Measurements from ENCODE around the gene GMPR. TPM values are rescaled to one million over a fixed set of nuclear protein-coding genes. Genes with fewer than 3 reads are reported as not detected.
"Not testable (repeated sequence)": the region's sequence is repeated elsewhere in the genome, so short reads cannot be mapped to it uniquely, and the experiment has no call there.

Gene GMPR
- total RNA-seq, 1 donor from 2014 or later = 35.2 TPM

GRCh38 chr6:16244869-16245451 is 6.6 kb downstream of the GMPR start:
- DNase-seq (ENCODE audit: low spot score) = no peak

DNA sequence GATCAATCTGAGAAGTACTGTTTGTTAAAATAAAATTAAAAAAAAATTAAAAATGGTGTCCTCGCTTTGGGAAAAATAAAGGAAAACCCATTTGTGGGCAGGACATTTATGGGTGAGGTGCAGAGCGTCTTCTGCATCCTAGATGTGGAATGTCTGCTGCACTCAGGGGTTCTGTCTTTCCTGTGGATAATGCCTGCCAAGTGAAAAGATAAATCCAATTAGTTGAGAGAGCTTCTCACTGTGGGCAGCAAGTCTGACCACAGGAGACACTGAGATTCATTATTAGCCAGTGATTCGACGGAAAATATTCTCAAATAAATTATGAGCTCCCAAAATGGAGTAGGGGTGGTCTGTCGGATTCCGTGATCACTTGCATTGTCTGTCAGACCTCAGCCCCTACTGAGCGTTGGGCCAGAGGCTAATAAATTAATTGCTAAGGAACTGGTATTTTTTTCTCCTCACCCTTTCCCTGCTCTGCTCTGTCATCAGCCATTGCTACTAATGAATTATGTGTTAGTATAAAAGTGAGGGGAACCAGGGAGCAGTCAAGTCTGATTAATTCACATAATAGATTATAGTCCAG is 10.0 kb downstream of the GMPR start:
- no peak for DNase-seq (ENCODE audit: low spot score)

DNA sequence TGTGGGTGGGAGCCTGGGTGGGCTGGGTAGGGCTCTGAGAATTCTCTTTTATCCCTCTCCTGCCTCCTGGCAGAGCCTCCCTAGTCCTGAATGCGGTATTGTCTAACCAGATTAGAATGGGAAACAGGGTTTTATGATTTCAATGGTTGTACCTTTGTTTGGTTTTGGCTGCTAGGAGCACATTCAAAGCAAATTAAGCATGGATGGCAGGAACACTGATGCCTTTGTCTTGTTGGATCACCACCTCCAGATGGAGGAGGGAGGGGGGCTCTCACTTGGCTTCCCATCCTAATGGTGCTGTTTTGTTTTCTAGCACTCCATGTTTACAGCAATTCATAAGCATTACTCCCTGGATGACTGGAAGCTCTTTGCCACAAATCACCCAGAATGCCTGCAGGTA is 11.6 kb downstream of the GMPR start:
- DNase-seq (ENCODE audit: low spot score) = no peak

DNA sequence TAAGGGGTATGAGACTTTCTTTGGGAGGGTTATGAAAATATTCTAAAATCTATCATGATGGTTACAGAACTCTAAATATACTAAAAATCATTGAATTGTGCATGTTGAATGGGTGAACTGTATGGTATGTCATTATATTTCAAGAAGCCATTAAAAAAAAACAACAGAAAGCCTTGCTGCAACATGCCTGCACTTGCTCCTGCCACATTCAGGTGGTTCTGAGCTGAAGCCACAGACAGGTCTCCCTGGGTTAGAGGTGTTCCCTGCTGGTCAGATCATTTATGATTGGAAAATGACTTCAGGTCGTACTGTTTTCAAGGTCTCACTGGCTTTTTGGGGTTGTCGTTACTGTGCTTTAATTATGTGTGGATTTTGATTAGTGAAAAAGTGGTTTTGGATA is 13.3 kb downstream of the GMPR start:
- no peak for DNase-seq (ENCODE audit: low spot score)

- no peak for DNase-seq (ENCODE audit: low spot score)
These were observed 14.4 kb downstream of the GMPR start for GRCh38 chr6:16252686-16253299.

GRCh38 chr6:16253399-16254144 is 15.2 kb downstream of the GMPR start:
- no peak for DNase-seq (ENCODE audit: low spot score)

- DNase-seq (ENCODE audit: low spot score) = no peak
These were observed 16.1 kb downstream of the GMPR start for GRCh38 chr6:16254535-16254934.

DNA sequence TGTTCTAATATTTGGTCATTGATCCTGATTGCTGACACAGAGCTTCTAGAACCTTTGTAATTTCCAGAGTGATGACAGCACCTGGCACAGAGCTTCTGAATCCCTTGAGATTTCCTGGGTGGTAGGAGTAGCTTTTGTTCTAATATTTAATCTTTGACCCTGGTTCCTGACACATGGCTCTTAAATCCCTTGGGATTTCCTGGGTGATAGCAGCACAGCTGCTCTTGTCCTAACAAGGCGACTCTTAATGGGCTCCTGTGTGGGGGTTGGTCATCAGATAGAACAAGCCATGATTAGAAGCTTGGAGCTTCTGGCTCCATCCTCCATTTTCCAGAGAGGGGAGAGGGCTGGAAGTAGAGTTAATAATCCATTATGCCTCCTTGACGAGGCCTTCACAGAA is 18.4 kb downstream of the GMPR start:
- no peak for DNase-seq (ENCODE audit: low spot score)

DNA sequence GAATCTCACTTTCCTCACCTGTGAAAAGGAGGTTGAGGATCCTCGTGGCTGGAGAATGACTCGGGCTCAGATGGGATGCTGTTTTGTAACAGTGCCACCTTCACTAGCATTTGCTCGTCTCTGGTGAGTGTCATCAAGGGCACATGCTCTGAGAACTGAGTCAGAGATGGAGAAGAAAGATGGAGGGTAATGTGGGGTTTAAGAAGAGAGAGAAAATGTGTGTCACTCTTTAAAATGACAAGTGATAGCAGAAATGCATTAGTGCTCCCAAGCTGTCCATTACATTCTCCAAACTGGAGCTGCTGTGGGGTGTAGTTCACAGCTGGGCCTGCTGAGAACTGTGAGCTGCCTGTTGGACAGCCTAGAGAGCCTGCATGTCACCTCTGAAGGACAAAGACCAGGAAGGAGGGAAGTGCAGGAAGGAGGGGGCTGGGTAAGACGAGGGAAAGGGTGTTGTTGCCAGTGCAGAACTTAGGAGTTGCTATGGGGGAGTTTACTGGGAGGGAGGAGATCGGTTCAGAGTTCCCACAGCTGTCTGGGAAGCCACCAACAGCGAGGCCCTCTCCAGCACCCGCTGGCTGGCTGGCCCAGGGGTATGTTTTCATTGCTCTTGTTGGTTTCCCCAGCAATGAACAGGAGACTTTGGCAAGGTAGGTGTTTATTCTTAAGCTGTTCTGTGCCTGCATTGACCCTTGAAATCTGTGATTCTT is 19.8 kb downstream of the GMPR start:
- DNase-seq (ENCODE audit: low spot score) = no peak

DNA sequence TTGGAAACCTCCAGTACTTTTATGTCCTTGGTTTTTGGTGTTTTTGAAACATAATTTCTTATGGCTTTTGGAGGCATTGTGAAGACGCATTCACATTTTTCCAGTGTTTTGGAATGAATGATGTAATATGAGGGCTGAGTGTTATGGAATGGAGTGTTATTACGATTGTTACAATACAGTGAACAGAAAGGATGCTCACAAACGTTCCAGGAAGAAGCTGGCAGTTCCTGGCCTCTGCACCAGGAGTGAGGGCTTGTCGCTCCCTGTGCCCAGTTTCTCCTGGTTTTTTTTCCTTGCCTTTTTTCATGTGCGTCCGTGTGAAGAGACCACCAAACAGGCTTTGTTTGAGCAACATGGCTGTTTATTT is 20.3 kb downstream of the GMPR start:
- DNase-seq (ENCODE audit: low spot score) = no peak

DNA sequence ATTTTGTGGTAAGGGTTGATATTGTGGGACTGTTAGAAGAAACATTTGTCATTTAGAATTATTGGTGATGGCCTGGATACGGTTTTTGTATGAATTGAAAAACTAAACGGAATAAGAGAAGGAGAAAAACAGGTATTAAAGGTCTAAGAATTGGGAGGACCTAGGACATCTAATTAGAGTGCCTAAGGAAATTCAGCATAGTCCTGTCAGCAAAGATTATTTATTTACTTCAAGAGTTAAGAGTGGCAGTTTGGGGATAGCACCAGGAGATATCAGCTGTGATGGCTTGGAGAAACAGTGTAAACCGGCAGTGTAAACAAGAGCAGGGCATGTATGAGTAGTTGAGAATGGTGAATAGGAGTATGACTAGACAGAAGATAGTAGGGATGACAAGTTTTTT is 21.2 kb downstream of the GMPR start:
- DNase-seq (ENCODE audit: low spot score) = not testable (repeated sequence)

DNA sequence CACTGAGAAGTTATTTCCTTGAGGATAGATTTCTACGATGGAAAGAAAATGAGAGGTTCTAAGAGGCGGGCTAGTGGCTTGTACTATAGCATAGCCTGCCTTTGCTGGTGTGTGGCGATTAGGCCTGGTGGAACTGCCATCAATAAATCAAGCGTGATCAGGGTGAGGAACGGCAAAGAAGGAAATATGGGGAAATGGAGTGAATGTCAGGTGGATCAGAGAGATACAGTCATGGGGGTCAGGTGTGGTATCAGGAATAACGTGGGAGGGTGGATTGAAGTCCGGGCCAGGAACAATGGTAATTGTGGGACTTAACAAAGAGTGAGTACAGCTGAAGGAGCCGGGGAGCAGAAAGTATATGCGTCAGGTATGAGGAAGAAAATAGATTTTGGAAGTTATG is 22.2 kb downstream of the GMPR start:
- not testable (repeated sequence) for DNase-seq (ENCODE audit: low spot score)

DNA sequence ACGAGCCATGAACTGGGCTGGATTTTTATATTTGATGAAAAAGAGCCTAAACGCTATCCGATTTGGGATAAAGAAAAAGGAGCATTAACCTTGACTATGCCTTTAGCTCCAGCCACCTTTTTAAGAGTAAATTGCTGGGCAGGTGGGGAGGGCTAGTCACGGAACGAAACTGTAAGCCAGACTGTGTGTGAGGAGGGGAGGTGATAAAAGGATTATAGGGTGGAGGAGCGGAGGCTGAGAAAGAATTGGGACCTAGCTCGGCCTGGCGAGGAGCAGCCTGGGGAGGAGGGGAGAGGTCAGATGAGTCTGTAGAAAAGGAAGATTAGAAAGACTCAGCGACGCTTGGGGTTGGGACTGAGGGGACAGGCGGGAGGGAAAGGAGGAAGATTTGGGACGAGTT is 24.4 kb downstream of the GMPR start:
- DNase-seq (ENCODE audit: low spot score) = not testable (repeated sequence)

GRCh38 chr6:16263464-16264099 is 25.2 kb downstream of the GMPR start:
- DNase-seq (ENCODE audit: low spot score) = not testable (repeated sequence)

DNA sequence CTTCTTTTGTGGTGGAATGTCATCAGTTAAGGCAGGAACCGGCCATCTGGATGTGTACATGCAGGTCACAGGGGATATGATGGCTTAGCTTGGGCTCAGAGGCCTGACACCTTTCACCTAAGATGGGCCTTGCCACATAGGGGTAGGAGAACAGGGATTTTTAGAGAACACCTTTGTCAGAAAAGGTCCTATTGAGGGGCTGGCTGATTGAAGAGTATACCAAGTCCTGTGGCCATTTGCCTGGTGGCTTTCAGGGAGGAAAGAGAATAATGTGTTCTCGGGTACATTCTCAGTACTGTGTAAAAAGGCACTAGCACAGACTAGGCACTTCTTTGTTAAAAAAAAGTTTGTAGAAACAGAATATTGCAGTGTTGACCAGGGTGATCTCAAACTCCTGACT is 26.4 kb downstream of the GMPR start:
- DNase-seq (ENCODE audit: low spot score) = no peak

DNA sequence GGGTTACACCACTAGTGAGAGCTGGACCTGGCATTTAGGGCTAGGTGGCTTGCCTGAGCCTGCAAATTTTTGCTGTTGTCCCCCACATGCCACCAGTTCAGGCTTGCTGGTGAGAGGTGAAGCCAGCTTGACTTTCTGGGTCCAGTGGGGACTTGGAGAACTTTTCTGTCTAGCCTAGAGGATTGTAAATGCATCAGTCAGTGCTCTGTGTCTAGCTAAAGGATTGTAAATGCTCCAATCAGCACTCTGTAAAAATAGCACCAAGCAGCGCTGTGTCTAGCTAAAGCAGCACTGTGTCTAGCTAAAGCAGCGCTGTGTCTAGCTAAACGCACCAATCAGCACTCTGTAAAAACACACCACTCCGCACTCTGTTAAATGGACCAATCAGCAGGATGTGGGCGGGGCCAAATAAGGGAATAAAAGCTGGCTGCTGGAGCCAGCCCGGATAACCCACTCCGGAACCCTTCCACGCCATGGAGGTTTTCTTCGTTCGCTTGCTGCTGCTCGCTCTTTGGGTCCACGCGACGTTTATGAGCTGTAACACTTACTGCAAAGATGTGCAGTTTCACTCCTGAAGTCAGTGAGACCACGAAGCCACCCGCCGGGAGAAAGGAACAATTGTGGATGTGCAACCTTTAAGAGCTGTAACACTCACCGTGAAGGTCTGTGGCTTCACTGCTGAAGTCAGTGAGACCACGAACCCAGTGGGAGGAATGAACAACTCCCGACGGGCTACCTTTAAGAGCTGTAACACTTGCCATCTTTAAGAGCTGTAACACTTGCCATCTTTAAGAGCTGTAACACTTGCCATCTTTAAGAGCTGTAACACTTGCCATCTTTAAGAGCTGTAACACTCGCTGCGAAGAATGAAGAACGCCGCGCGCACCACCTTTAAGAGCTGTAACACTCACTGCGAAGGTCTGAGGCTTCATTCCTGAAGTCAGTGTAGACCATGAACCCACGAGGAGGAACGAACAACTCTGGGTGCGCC is 27.3 kb downstream of the GMPR start:
- no peak for DNase-seq (ENCODE audit: low spot score)

GRCh38 chr6:16267428-16268263 is 29.3 kb downstream of the GMPR start:
- DNase-seq (ENCODE audit: low spot score) = no peak

DNA sequence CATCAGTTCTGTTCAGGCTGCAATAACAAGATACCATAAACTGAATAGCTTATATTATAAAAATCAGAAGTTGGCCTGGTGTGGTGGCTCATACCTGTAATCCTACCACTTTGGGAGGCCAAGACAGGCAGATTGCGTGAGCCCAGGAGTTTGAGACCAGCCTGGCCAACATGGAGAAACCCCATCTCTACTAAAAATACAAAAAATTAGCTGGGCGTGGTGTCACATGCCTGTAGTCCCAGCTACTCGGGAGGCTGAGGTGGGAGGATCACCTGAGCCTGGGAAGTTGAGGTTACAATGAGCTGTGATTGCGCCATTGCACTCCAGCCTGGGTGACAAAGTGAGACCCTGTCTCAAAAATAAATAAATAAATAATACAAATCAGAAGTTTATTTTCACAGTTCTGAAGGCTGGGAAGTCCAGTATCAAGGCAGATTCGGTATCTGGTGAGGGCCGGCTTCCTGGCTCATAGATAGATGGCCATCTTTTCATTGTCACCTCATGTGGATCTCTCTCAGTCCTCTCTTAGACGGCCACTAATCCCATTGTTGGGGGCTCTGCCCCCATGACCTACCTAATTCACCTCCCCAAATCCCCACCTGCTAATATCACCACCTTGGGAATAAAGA is 31.2 kb downstream of the GMPR start:
- DNase-seq (ENCODE audit: low spot score) = not testable (repeated sequence)

DNA sequence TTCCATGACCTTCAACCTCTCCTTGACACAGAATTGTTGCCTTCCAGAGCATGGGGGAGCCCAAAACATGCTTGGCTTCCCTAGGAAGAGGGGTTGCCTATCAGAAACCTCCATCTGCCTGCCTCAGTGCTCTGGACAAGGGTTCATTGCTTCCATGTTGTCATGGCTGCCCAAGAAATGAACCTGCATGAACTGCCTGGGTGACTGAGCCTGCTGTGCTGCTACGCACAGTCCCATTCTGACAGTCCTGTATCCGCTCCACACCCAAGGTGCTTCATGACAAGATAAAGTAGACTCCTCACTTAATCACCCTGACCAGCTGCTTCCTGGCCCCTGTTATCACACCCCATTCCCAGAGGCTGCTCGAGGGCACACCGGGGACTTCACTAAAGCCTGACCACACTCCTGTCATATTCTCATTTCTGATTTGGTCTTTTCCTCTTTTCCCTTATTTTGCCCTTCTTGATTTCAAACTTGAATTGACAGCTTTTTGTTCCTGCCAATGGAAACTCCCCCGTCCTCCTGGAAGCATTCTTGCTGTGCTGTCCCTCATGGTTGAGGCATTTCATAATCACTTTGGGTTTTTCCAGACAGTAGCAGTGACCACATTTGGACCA is 31.9 kb downstream of the GMPR start:
- DNase-seq (ENCODE audit: low spot score) = no peak
